Keratinocyte (primary cell): ENCODE measurements around the gene NET1.

Source experiments
- CTCF ChIP-seq, 3 experiments: IDR thresholded peaks in 1 of 3; conservative IDR thresholded peaks in 1 of 3; optimal IDR thresholded peaks in 1 of 3; 2 replicates in 2 of 3; 3 replicates in 1 of 3; pipeline versions ENCODE3 to v1.5.1; 2011; ENCODE audit warnings: low read length in 3 of 3, mild to moderate bottlenecking in 3 of 3, moderate library complexity in 2 of 3, control low read depth in 1 of 3, inconsistent platforms in 1 of 3; ENCODE audit not compliant: insufficient read depth in 2 of 3; ENCODE audit errors: extremely low read depth in 1 of 3
- EZH2 ChIP-seq: IDR thresholded peaks from one replicate; pipeline ENCODE4 v1.6.1; 2012; ENCODE audit warnings: inconsistent platforms, mild to moderate bottlenecking, low read length, moderate library complexity

- TF ChIP-seq CTCF (optimal IDR thresholded peaks at IDR 0.05 in 1 of 3, IDR thresholded peaks at IDR 0.05 in 1 of 3, conservative IDR thresholded peaks at IDR 0.05 in 1 of 3; ENCODE audit: extremely low read depth in 1 of 3, insufficient read depth in 2 of 3, low read length in 3 of 3) = no peak
- no peak for TF ChIP-seq EZH2
Measured at GRCh38 chr10:5443429-5443828, 31.1 kb downstream of the NET1 start.
